Measurements from ENCODE around the gene PKP2.

The PKP2 gene

GRCh38 chr12:32843528-32844095 is 53.0 kb downstream of the PKP2 start:
- Histone ChIP-seq H3K4me3 (ENCODE audit: insufficient read depth, low read depth, low read length) (no peak overlapping the region), H3K4me1 (ENCODE audit: control insufficient read depth, insufficient read depth, low read length) (peaks cover 7% of the 10 kb centered on the region), H3K9me3 (ENCODE audit: control insufficient read depth, low read length) (no peaks in the 10 kb centered on the region), H3K27me3 (ENCODE audit: control insufficient read depth, insufficient read depth, low read length, poor library complexity, severe bottlenecking) (no peaks in the 10 kb centered on the region), H3K27ac (ENCODE audit: insufficient read depth, low read depth, low read length, poor library complexity, severe bottlenecking) (no peak overlapping the region), H3K36me3 (ENCODE audit: control insufficient read depth, insufficient read depth, low read length) (no peaks in the 10 kb centered on the region)

GRCh38 chr12:32841061-32841460 is 55.5 kb downstream of the PKP2 start:
- H3K4me3 ChIP-seq (ENCODE audit: insufficient read depth, low read depth, low read length): no peak overlapping the region
- no peaks in the 10 kb centered on the region for H3K27me3 ChIP-seq (ENCODE audit: control insufficient read depth, insufficient read depth, low read length, poor library complexity, severe bottlenecking)
- H3K4me1 ChIP-seq (ENCODE audit: control insufficient read depth, insufficient read depth, low read length): peaks cover 7% of the 10 kb centered on the region
- H3K9me3 ChIP-seq (ENCODE audit: control insufficient read depth, low read length): no peaks in the 10 kb centered on the region
- H3K36me3 ChIP-seq (ENCODE audit: control insufficient read depth, insufficient read depth, low read length): no peaks in the 10 kb centered on the region
- 96% methylated on average over 4 of the region's 4 CpGs for WGBS, 2 experiments
- H3K27ac ChIP-seq (ENCODE audit: insufficient read depth, low read depth, low read length, poor library complexity, severe bottlenecking): no peak overlapping the region

- Histone ChIP-seq H3K27me3 (ENCODE audit: control insufficient read depth, insufficient read depth, low read length, poor library complexity, severe bottlenecking) (no peaks in the 10 kb centered on the region), H3K36me3 (ENCODE audit: control insufficient read depth, insufficient read depth, low read length) (no peaks in the 10 kb centered on the region), H3K4me1 (ENCODE audit: control insufficient read depth, insufficient read depth, low read length) (peaks cover 7% of the 10 kb centered on the region), H3K4me3 (ENCODE audit: insufficient read depth, low read depth, low read length) (no peak overlapping the region), H3K9me3 (ENCODE audit: control insufficient read depth, low read length) (no peaks in the 10 kb centered on the region), H3K27ac (ENCODE audit: insufficient read depth, low read depth, low read length, poor library complexity, severe bottlenecking) (no peak overlapping the region)
- 88 to 91% methylated on average over 4 of the region's 4 CpGs for WGBS, 2 experiments
Measured at GRCh38 chr12:32839828-32840227, 56.7 kb downstream of the PKP2 start.

- no peak overlapping the region for H3K27ac ChIP-seq (ENCODE audit: insufficient read depth, low read depth, low read length, poor library complexity, severe bottlenecking)
- WGBS, 2 experiments: 93 to 96% methylated on average over 5 of the region's 5 CpGs
- H3K36me3 ChIP-seq (ENCODE audit: control insufficient read depth, insufficient read depth, low read length): no peaks in the 10 kb centered on the region
- H3K4me3 ChIP-seq (ENCODE audit: insufficient read depth, low read depth, low read length): no peak overlapping the region
- no peaks in the 10 kb centered on the region for H3K9me3 ChIP-seq (ENCODE audit: control insufficient read depth, low read length)
- H3K27me3 ChIP-seq (ENCODE audit: control insufficient read depth, insufficient read depth, low read length, poor library complexity, severe bottlenecking): no peaks in the 10 kb centered on the region
- H3K4me1 ChIP-seq (ENCODE audit: control insufficient read depth, insufficient read depth, low read length): no peaks in the 10 kb centered on the region
Measured at GRCh38 chr12:32837974-32838373, 58.6 kb downstream of the PKP2 start.

GRCh38 chr12:32836710-32837109 is 59.9 kb downstream of the PKP2 start:
- 83 to 88% methylated on average over 2 to 3 of the region's 3 CpGs for WGBS, 2 experiments
- H3K27me3 ChIP-seq (ENCODE audit: control insufficient read depth, insufficient read depth, low read length, poor library complexity, severe bottlenecking): no peaks in the 10 kb centered on the region
- H3K27ac ChIP-seq (ENCODE audit: insufficient read depth, low read depth, low read length, poor library complexity, severe bottlenecking): no peak overlapping the region
- no peaks in the 10 kb centered on the region for H3K4me1 ChIP-seq (ENCODE audit: control insufficient read depth, insufficient read depth, low read length)
- H3K36me3 ChIP-seq (ENCODE audit: control insufficient read depth, insufficient read depth, low read length): no peaks in the 10 kb centered on the region
- H3K4me3 ChIP-seq (ENCODE audit: insufficient read depth, low read depth, low read length): no peak overlapping the region
- H3K9me3 ChIP-seq (ENCODE audit: control insufficient read depth, low read length): no peaks in the 10 kb centered on the region

GRCh38 chr12:32834122-32834521 is 62.5 kb downstream of the PKP2 start:
- Histone ChIP-seq H3K27me3 (ENCODE audit: control insufficient read depth, insufficient read depth, low read length, poor library complexity, severe bottlenecking) (no peaks in the 10 kb centered on the region), H3K27ac (ENCODE audit: insufficient read depth, low read depth, low read length, poor library complexity, severe bottlenecking) (no peak overlapping the region), H3K9me3 (ENCODE audit: control insufficient read depth, low read length) (no peaks in the 10 kb centered on the region), H3K4me3 (ENCODE audit: insufficient read depth, low read depth, low read length) (no peak overlapping the region), H3K4me1 (ENCODE audit: control insufficient read depth, insufficient read depth, low read length) (no peaks in the 10 kb centered on the region), H3K36me3 (ENCODE audit: control insufficient read depth, insufficient read depth, low read length) (no peaks in the 10 kb centered on the region)
- WGBS, 2 experiments: 80 to 86% methylated on average over 2 of the region's 2 CpGs

- Histone ChIP-seq H3K27me3 (ENCODE audit: control insufficient read depth, insufficient read depth, low read length, poor library complexity, severe bottlenecking) (no peaks in the 10 kb centered on the region), H3K9me3 (ENCODE audit: control insufficient read depth, low read length) (no peaks in the 10 kb centered on the region), H3K4me1 (ENCODE audit: control insufficient read depth, insufficient read depth, low read length) (peaks cover 7% of the 10 kb centered on the region), H3K27ac (ENCODE audit: insufficient read depth, low read depth, low read length, poor library complexity, severe bottlenecking) (no peak overlapping the region), H3K36me3 (ENCODE audit: control insufficient read depth, insufficient read depth, low read length) (no peaks in the 10 kb centered on the region), H3K4me3 (ENCODE audit: insufficient read depth, low read depth, low read length) (no peak overlapping the region)
- 100% methylated on average over 1 of the region's 2 CpGs; no CpG with 5 or more reads in 1 of the 2 experiments for WGBS, 2 experiments
Measured at GRCh38 chr12:32828552-32828951, 68.0 kb downstream of the PKP2 start.

GRCh38 chr12:32828120-32828519 is 68.5 kb downstream of the PKP2 start:
- Histone ChIP-seq H3K27me3 (ENCODE audit: control insufficient read depth, insufficient read depth, low read length, poor library complexity, severe bottlenecking) (no peaks in the 10 kb centered on the region), H3K27ac (ENCODE audit: insufficient read depth, low read depth, low read length, poor library complexity, severe bottlenecking) (no peak overlapping the region), H3K4me1 (ENCODE audit: control insufficient read depth, insufficient read depth, low read length) (peaks cover 7% of the 10 kb centered on the region), H3K9me3 (ENCODE audit: control insufficient read depth, low read length) (no peaks in the 10 kb centered on the region), H3K4me3 (ENCODE audit: insufficient read depth, low read depth, low read length) (no peak overlapping the region), H3K36me3 (ENCODE audit: control insufficient read depth, insufficient read depth, low read length) (no peaks in the 10 kb centered on the region)
- WGBS, 2 experiments: 80 to 95% methylated on average over 1 of the region's 1 CpG

GRCh38 chr12:32826807-32827412 is 69.7 kb downstream of the PKP2 start:
- Histone ChIP-seq H3K27me3 (ENCODE audit: control insufficient read depth, insufficient read depth, low read length, poor library complexity, severe bottlenecking) (no peaks in the 10 kb centered on the region), H3K36me3 (ENCODE audit: control insufficient read depth, insufficient read depth, low read length) (no peaks in the 10 kb centered on the region), H3K9me3 (ENCODE audit: control insufficient read depth, low read length) (no peaks in the 10 kb centered on the region), H3K27ac (ENCODE audit: insufficient read depth, low read depth, low read length, poor library complexity, severe bottlenecking) (no peak overlapping the region), H3K4me3 (ENCODE audit: insufficient read depth, low read depth, low read length) (no peak overlapping the region), H3K4me1 (ENCODE audit: control insufficient read depth, insufficient read depth, low read length) (peaks cover 7% of the 10 kb centered on the region)
- WGBS, 2 experiments: 81 to 94% methylated on average over 3 of the region's 3 CpGs

- H3K4me3 ChIP-seq (ENCODE audit: insufficient read depth, low read depth, low read length): no peak overlapping the region
- no peaks in the 10 kb centered on the region for H3K27me3 ChIP-seq (ENCODE audit: control insufficient read depth, insufficient read depth, low read length, poor library complexity, severe bottlenecking)
- no CpG with 5 or more reads among the region's 1 CpG for WGBS, 2 experiments
- H3K36me3 ChIP-seq (ENCODE audit: control insufficient read depth, insufficient read depth, low read length): no peaks in the 10 kb centered on the region
- H3K9me3 ChIP-seq (ENCODE audit: control insufficient read depth, low read length): no peaks in the 10 kb centered on the region
- H3K4me1 ChIP-seq (ENCODE audit: control insufficient read depth, insufficient read depth, low read length): peaks cover 7% of the 10 kb centered on the region
- H3K27ac ChIP-seq (ENCODE audit: insufficient read depth, low read depth, low read length, poor library complexity, severe bottlenecking): no peak overlapping the region
Measured at GRCh38 chr12:32824596-32824995, 72.0 kb downstream of the PKP2 start.
